WERI-Rb-1 (cell line): ENCODE results near the gene TXNRD2.

ENCODE experiments used
- DNase-seq: peaks from one replicate; pipeline ENCODE4 v3.0.0-alpha.2; 2020
- H3K27ac ChIP-seq: fragments of 250-450 bp; sonication (Bioruptor Pico); 2 replicates; pipeline ENCODE4 v1.5.1; 2020; ENCODE audit warnings: mild to moderate bottlenecking, moderate library complexity
- H3K27me3 ChIP-seq: fragments of 250-450 bp; sonication (Bioruptor Pico); 2 replicates; pipeline ENCODE4 v1.5.1; 2021; ENCODE audit warnings: mild to moderate bottlenecking, low read depth, moderate library complexity; ENCODE audit not compliant: insufficient read depth, severe bottlenecking
- H3K36me3 ChIP-seq: fragments of 250-450 bp; sonication (Bioruptor Pico); 2 replicates; pipeline ENCODE4 v1.5.1; 2020; ENCODE audit warnings: mild to moderate bottlenecking, moderate library complexity
- H3K4me3 ChIP-seq: 2 replicates; pipeline ENCODE4 v1.5.1; 2011; ENCODE audit warnings: low read depth, mild to moderate bottlenecking, control low read depth, low read length
- H3K9me3 ChIP-seq: fragments of 250-450 bp; sonication (Bioruptor Pico); 2 replicates; pipeline ENCODE4 v1.5.1; 2021; ENCODE audit warnings: mild to moderate bottlenecking, moderate library complexity; ENCODE audit not compliant: severe bottlenecking
- CTCF ChIP-seq: IDR thresholded peaks from 2 replicates; pipeline ENCODE4 v1.5.1; 2011; ENCODE audit warnings: low read depth, mild to moderate bottlenecking, control low read depth, inconsistent platforms, low read length

The TXNRD2 gene

DNA sequence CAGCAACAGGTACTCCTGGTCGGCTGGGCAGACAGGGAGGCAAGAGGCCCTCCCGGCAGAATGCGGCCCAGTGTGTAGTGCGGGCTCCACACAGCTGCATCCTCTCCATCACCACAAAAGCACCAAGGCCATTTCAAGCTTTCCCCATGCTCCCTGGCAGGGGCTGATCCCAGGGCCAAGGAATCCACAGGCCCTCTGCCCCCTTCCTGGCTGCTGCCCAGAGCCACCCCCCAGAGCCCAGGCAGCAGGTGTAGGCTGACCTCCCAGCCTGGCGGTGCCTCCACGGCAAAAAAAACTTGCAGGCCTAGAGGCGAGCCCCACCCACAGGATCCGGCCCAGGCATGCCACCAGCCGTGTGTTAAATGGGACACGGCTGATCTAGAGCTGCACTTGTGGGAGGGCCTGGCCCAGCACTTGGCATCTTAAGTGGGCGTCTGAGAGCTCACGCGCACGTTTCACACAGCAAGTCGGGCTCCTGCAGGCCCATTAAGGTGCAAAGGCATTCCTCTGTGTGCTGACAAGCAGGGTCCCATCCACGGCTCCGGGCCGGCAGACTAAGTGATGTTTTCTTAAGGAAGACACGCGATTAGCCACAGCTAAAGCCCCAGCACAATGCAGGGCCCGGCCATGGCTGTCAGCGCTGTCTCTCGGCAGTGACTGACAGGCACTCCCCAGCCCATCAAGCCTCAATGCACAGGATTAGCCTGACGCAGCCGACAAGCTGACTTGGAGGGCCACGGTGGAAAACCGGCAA lies 67.1 kb downstream of the TXNRD2 start:
- DNase-seq = peak; percentile 85
- no peak for TF ChIP-seq CTCF
- no peaks in the 10 kb centered on the region for H3K9me3 ChIP-seq
- H3K36me3 ChIP-seq = no peaks in the 10 kb centered on the region; the same call in 1 of the 2 replicates
- H3K4me3 ChIP-seq = no peak overlapping the region
- no peaks in the 10 kb centered on the region for H3K27me3 ChIP-seq
- H3K27ac ChIP-seq = peak overlapping the region; percentile 77

DNA sequence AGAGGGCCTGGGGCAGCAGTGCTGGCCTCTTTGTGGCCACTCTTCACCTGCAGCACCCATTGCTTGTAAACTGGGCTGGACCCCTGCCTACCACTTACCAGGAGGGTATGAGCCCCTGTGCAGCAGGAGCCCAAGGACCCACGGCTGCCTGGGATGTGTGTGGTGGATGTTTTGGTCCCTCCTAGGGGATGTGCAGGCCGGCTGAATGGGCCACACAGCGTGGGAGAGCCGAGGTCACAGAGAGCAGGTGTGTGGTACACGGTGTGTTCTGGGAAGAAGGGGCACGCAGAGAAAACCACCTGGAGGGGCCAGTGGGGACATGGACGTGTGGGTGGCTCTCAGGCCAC lies 67.7 kb downstream of the TXNRD2 start:
- peak overlapping the region; percentile 77 for H3K27ac ChIP-seq
- no peaks in the 10 kb centered on the region; the same call in 1 of the 2 replicates for H3K36me3 ChIP-seq
- no peak overlapping the region for H3K4me3 ChIP-seq
- H3K27me3 ChIP-seq = no peaks in the 10 kb centered on the region
- TF ChIP-seq CTCF = no peak
- no peaks in the 10 kb centered on the region for H3K9me3 ChIP-seq
- no peak for DNase-seq

GRCh38 chr22:19873138-19873959 lies 68.3 kb downstream of the TXNRD2 start:
- Histone ChIP-seq H3K9me3 (no peaks in the 10 kb centered on the region), H3K27me3 (no peaks in the 10 kb centered on the region), H3K4me3 (no peak overlapping the region), H3K36me3 (no peaks in the 10 kb centered on the region; the same call in 1 of the 2 replicates), H3K27ac (peak overlapping the region; percentile 77; the same call in 1 of the 2 replicates)
- DNase-seq = no peak
- no peak for TF ChIP-seq CTCF

GRCh38 chr22:19872779-19873137 lies 68.9 kb downstream of the TXNRD2 start:
- H3K27ac ChIP-seq = no peak overlapping the region; the same call in 1 of the 2 replicates

More at GRCh38 chr22:19872779-19873137, 68.9 kb downstream of the TXNRD2 start:
- H3K27me3 ChIP-seq = no peaks in the 10 kb centered on the region
- H3K9me3 ChIP-seq = no peaks in the 10 kb centered on the region
- peak; percentile 5 for DNase-seq
- no peak overlapping the region for H3K4me3 ChIP-seq
- H3K36me3 ChIP-seq = no peaks in the 10 kb centered on the region; the same call in 1 of the 2 replicates
- no peak for TF ChIP-seq CTCF
